AG04449 (cell line): ENCODE data around the gene COLEC12.

Source experiments
- CTCF ChIA-PET: fragments of 350-600 bp; formaldehyde crosslinking; extraction: SDS; loops from one replicate; lab custom pipeline; 2021; ENCODE audit warnings: antibody characterized with exemption; lab: Yijun Ruan, JAX
- POLR2A ChIA-PET: fragments of 400-600, 350-600 bp; formaldehyde crosslinking; extraction: SDS; loops from one replicate; lab custom pipeline; 2020; ENCODE audit warnings: antibody characterized with exemption, inconsistent platforms; lab: Yijun Ruan, JAX
- DNase-seq: peaks from one replicate; pipeline ENCODE4 v3.0.0-alpha.2; 2010; ENCODE audit warnings: low read depth, low spot score
- H3K4me3 ChIP-seq: 2 replicates; pipeline ENCODE4 v1.5.1; 2011; ENCODE audit warnings: low read depth, mild to moderate bottlenecking, control low read depth, low read length
- TF ChIP-seq, protein P1 (sequence below): IDR thresholded peaks from one replicate; pipeline ENCODE4 v1.5.1; 2011; ENCODE audit warnings: mild to moderate bottlenecking, moderate library complexity, low read length, control low read depth, inconsistent platforms; ENCODE audit not compliant: insufficient read depth; ENCODE audit errors: missing control alignments

The COLEC12 gene

DNA sequence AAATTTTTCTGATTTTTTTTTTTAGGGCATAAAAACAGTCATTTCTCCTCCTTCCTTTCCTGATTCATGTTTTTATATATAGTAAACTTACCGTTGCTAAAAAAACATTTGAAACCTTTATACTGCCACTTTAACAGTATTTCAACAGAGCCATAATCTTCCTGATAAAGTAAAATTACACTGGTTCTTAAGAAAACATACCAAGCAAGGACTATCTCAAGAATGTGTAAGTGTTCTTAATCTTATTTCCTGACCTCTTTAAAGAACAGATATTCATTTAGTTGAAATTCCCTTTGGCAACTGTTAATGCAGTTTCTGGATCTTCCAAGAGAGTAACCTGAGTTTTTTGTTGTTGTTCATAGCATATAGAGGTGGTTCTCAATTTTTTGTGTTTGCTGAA, 26.6 kb upstream of the COLEC12 start:
- DNase-seq, result no peak
- ChIA-PET CTCF (no interaction called here), POLR2A (no interaction called here)
- TF ChIP-seq, protein P1, sequence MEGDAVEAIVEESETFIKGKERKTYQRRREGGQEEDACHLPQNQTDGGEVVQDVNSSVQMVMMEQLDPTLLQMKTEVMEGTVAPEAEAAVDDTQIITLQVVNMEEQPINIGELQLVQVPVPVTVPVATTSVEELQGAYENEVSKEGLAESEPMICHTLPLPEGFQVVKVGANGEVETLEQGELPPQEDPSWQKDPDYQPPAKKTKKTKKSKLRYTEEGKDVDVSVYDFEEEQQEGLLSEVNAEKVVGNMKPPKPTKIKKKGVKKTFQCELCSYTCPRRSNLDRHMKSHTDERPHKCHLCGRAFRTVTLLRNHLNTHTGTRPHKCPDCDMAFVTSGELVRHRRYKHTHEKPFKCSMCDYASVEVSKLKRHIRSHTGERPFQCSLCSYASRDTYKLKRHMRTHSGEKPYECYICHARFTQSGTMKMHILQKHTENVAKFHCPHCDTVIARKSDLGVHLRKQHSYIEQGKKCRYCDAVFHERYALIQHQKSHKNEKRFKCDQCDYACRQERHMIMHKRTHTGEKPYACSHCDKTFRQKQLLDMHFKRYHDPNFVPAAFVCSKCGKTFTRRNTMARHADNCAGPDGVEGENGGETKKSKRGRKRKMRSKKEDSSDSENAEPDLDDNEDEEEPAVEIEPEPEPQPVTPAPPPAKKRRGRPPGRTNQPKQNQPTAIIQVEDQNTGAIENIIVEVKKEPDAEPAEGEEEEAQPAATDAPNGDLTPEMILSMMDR, result no peak
- H3K4me3 ChIP-seq, result no peak overlapping the region

DNA sequence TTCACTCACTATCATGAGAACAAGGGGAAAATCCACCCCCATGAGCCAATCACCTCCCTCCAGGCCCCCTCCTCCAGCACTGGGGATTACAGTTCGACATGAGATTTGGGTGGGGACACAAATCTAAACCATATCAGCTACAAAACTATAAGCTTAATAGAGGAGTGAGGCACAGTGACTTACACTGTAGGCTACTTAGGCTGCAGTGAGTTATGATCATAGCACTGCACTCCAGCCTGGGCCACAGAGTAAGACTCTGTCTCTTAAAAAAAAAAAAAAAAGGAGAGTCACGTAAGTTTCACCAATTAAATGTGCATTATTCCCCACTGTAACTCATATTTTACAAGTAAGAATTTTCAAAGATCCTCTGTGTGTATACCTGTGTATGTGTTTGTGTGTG, 26.2 kb upstream of the COLEC12 start:
- POLR2A ChIA-PET, result no interaction called here
- H3K4me3 ChIP-seq, result no peak overlapping the region

DNA sequence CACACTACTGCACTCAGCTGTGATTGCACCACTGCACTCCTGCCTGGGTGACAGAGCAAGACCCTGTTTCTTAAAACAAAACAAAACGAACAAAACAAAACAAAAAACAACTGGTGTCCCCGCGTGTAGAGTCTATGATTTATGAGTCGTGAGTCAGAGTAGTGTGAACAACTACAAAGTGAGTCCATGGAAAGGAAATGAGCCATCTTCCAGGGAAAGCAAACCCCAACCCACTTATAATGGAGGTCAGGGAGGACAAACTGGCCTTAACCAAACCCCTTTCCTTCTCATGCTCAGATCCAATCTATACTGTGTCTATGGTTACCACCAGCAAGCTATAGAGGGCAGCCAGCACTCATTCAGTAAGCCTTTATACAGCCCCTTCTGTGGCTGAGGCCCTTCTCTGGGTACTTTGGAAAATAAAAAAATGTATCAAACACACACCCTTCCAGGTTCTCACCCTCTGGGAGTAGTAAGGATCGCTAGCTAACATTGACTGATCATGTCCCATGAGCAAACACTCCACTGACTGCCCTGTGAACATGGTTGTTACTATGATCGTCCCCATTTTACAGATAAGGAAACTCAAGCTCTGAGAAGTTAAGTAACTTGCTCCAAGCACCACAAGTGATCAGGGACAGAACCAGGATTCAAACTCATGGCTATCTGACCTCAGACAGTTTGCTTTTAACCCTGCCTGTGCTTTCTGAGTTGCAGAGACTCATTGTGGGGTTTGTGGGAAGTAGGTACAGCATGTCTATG, 24.7 kb upstream of the COLEC12 start:
- no peak for DNase-seq
- CTCF ChIA-PET, result interaction anchor here (1.4 kb wide), 1 partner anchor 18 kb away, joined by 4 read pairs; no protein-coding TSS in a partner anchor
- no peak overlapping the region for H3K4me3 ChIP-seq
- POLR2A ChIA-PET, result no interaction called here
- TF ChIP-seq, protein P1, result no peak

More for the DNA sequence above, 26.2 kb upstream of the COLEC12 start:
- TF ChIP-seq, protein P1, result no peak
- no peak for DNase-seq
- CTCF ChIA-PET, result no interaction called here

DNA sequence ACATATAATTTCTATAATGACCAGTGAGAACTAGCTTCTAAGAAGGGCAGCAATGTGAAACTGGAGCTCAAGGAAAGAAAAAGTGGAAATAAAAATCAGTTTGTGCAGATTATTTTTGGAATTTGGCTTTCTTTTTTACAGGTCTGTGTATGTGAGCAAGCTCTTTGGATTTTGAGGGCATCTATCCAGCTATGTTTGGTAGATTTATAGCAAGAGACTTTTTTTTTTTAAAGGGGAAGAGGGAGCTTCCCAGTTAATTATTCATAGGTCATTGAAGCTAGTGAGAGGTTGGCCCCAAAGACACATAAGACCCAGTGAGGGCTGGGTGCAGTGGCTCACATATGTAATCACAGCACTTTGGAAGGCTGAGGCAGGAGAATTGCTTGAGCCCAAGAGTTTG, 24.0 kb upstream of the COLEC12 start:
- ChIA-PET CTCF (interaction anchor here (1.4 kb wide), 2 partner anchors 17 to 91 kb away, joined by 3 to 4 read pairs; no protein-coding TSS in a partner anchor), POLR2A (interaction anchor here (1.0 kb wide), 1 partner anchor 124 kb away, joined by 3 read pairs; no protein-coding TSS in a partner anchor)
- H3K4me3 ChIP-seq, result no peak overlapping the region
- TF ChIP-seq, protein P1, result no peak
- DNase-seq, result peak; percentile 56

DNA sequence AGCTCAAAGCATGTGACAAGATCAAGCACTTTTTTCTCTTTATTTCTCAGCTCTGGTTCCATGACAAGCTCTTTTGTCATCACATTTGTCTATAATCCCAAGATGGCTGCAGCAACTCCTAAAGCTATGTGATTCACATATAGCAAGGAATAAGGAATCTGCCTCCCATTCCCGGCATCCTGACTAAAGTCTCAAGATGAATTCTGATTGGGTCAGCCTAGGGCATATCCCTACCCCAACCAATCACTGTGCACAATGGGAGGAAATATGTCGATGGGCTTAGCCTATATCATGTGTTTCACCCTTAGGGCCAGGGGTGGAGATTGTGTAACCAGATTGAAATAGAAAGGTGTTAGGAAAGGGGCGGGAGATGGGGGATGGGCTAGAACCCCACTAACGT, 23.1 kb upstream of the COLEC12 start:
- CTCF ChIA-PET, result interaction anchor here (0.8 to 1.4 kb wide), 2 partner anchors 92 to 316 kb away, joined by 3 read pairs; no protein-coding TSS in a partner anchor
- no peak overlapping the region for H3K4me3 ChIP-seq
- DNase-seq, result no peak
- POLR2A ChIA-PET, result no interaction called here
- TF ChIP-seq, protein P1, result no peak
